PC-3 (cell line): ENCODE measurements around the gene RAB20. TPM values are rescaled to one million over a fixed set of nuclear protein-coding genes. Genes with fewer than 3 reads are reported as not detected.

Experiments
- ATAC-seq: fragments of 200-7000 bp; cut with Tn5 transposase; 2 replicates; pipeline ENCODE4 v1.9.1; 2020; ENCODE audit warnings: mild to moderate bottlenecking, moderate library complexity
- BruUV-seq: library from RNA; stranded (reverse); fragments of 400-500 nt; replicated peaks from 2 replicates; lab custom pipeline; 2021; lab: Mats Ljungman, UMichigan
- CTCF ChIA-PET: fragments of 300-600 bp; sonication (Branson Sonifier 250); formaldehyde crosslinking; loops from one replicate; lab custom pipeline; 2022; ENCODE audit warnings: antibody characterized with exemption; lab: Charles Lee
- POLR2A ChIA-PET: fragments of 300-600 bp; sonication (Branson Sonifier 250); formaldehyde crosslinking; loops from one replicate; lab custom pipeline; 2022; ENCODE audit warnings: antibody characterized with exemption; ENCODE audit not compliant: unreplicated experiment; lab: Charles Lee
- DNase-seq: peaks from one replicate; pipeline ENCODE4 v3.0.0-alpha.2; 2015
- H2AFZ ChIP-seq: fragments of 300-600 bp; sonication (generic); 2 replicates; pipeline ENCODE4 v1.6.0; 2016; ENCODE audit warnings: antibody characterized with exemption, low read length
- H3F3A ChIP-seq: fragments of 300-600 bp; sonication (generic); one replicate; pipeline ENCODE4 v1.6.0; 2017; ENCODE audit warnings: antibody characterized with exemption, low read length, control low read depth, mild to moderate bottlenecking; ENCODE audit not compliant: unreplicated experiment
- H3K27ac ChIP-seq: fragments of 300-600 bp; sonication (generic); 2 replicates; pipeline ENCODE4 v1.5.1; 2016; ENCODE audit warnings: mild to moderate bottlenecking, low read length
- H3K27me3 ChIP-seq: fragments of 300-600 bp; sonication (generic); 2 replicates; pipeline ENCODE4 v1.6.1; 2016; ENCODE audit warnings: low read length, mixed read lengths
- H3K36me3 ChIP-seq: fragments of 300-600 bp; sonication (generic); 2 replicates; pipeline ENCODE4 v1.6.1; 2016; ENCODE audit warnings: low read depth, mixed run types, low read length, mixed read lengths
- H3K4me1 ChIP-seq: fragments of 300-600 bp; sonication (generic); 2 replicates; pipeline ENCODE4 v1.5.1; 2016; ENCODE audit warnings: low read length; ENCODE audit not compliant: insufficient read depth
- H3K4me2 ChIP-seq: fragments of 300-600 bp; sonication (generic); 2 replicates; pipeline ENCODE4 v1.6.0; 2016; ENCODE audit warnings: low read length
- H3K4me3 ChIP-seq: fragments of 300-600 bp; sonication (generic); 2 replicates; pipeline ENCODE4 v1.5.1; 2016; ENCODE audit warnings: mild to moderate bottlenecking, low read length, mixed read lengths
- H3K79me2 ChIP-seq: fragments of 300-600 bp; sonication (generic); 2 replicates; pipeline ENCODE4 v1.6.1; 2017; ENCODE audit warnings: low read length, mixed read lengths
- H3K9ac ChIP-seq: fragments of 300-600 bp; sonication (generic); 2 replicates; pipeline ENCODE4 v1.6.0; 2016; ENCODE audit warnings: mild to moderate bottlenecking, low read length
- H3K9me2 ChIP-seq: fragments of 300-600 bp; sonication (generic); replicated peaks from 2 replicates; pipeline ENCODE4 v1.6.1; 2016; ENCODE audit warnings: mixed run types, low read length, mixed read lengths
- H3K9me3 ChIP-seq: fragments of 300-600 bp; sonication (generic); 2 replicates; pipeline ENCODE4 v1.6.1; 2016; ENCODE audit warnings: low read length, mixed read lengths
- H4K20me1 ChIP-seq: fragments of 300-600 bp; sonication (generic); 2 replicates; pipeline ENCODE4 v1.6.1; 2016; ENCODE audit warnings: low read length, mixed read lengths
- CTCF ChIP-seq: fragments of 300-600 bp; sonication (generic); conservative IDR thresholded peaks from 2 replicates; pipeline ENCODE4 v1.5.1; 2017; ENCODE audit warnings: antibody characterized with exemption, low read depth, mild to moderate bottlenecking, low read length
- EZH2 ChIP-seq: fragments of 300-600 bp; sonication (generic); IDR thresholded peaks from one replicate; pipeline ENCODE4 v1.6.1; 2017; ENCODE audit warnings: antibody characterized with exemption, mild to moderate bottlenecking, low read length; ENCODE audit not compliant: unreplicated experiment
- EZH2phosphoT487 ChIP-seq: fragments of 300-600 bp; sonication (generic); IDR thresholded peaks from 2 replicates; pipeline ENCODE4 v1.6.1; 2018; ENCODE audit warnings: mild to moderate bottlenecking, antibody characterized with exemption, low read length, borderline replicate concordance
- intact Hi-C: fragments of 100-400 bp; cut with micrococcal nuclease; formaldehyde crosslinking; loops from 2 replicates; pipeline ENCODE4 v1.9.0; 2023
- total RNA-seq: library from RNA; depleted of rRNA; stranded (reverse); fragments of >200 nt; gene quantifications from 2 replicates; pipeline ENCODE4 v1.2.3, GENCODE V29; 2014

Gene RAB20
- total RNA-seq, 1 experiment from 2014 or later = 22.9 TPM

- intact Hi-C loops = no loop called here
- Histone ChIP-seq H4K20me1 (no peaks in the 10 kb centered on the region), H3K4me1 (peaks cover 6% of the 10 kb centered on the region; the same call in 1 of the 2 replicates), H3K27me3 (no peaks in the 10 kb centered on the region), H3K9ac (no peak overlapping the region), H3K4me3 (no peak overlapping the region), H3F3A (no peaks in the 10 kb centered on the region), H3K79me2 (peaks cover 11% of the 10 kb centered on the region; the same call in 1 of the 2 replicates), H2AFZ (no peak overlapping the region), H3K4me2 (no peak overlapping the region), H3K9me2 (no peaks in the 10 kb centered on the region), H3K27ac (no peak overlapping the region), H3K9me3 (no peaks in the 10 kb centered on the region), H3K36me3 (no peaks in the 10 kb centered on the region)
- TF ChIP-seq EZH2phosphoT487 = no peak
- no peak for TF ChIP-seq EZH2
- TF ChIP-seq CTCF = no peak
- CTCF ChIA-PET = no interaction called here
- BruUV-seq = no TSS peak
- DNase-seq (no peak), ATAC-seq (no peak)
- POLR2A ChIA-PET = no interaction called here
Measured at GRCh38 chr13:110519506-110519905, 42.0 kb downstream of the RAB20 start.

GRCh38 chr13:110519046-110519445, 42.5 kb downstream of the RAB20 start:
- intact Hi-C loops = no loop called here
- Histone ChIP-seq H3K9me2 (no peaks in the 10 kb centered on the region), H3K9me3 (no peaks in the 10 kb centered on the region), H3K36me3 (no peaks in the 10 kb centered on the region), H3K79me2 (peaks cover 10% of the 10 kb centered on the region; the same call in 1 of the 2 replicates), H3K4me1 (peaks cover 2% of the 10 kb centered on the region; the same call in 1 of the 2 replicates), H3K4me2 (no peak overlapping the region), H3F3A (no peaks in the 10 kb centered on the region), H3K27me3 (no peaks in the 10 kb centered on the region), H3K4me3 (no peak overlapping the region), H3K27ac (no peak overlapping the region), H2AFZ (no peak overlapping the region), H4K20me1 (no peaks in the 10 kb centered on the region), H3K9ac (no peak overlapping the region)
- no peak for DNase-seq
- POLR2A ChIA-PET = no interaction called here
- CTCF ChIA-PET = no interaction called here
- BruUV-seq = no TSS peak
- ATAC-seq = no peak
- TF ChIP-seq CTCF = no peak
- no peak for TF ChIP-seq EZH2
- no peak for TF ChIP-seq EZH2phosphoT487

- Histone ChIP-seq H3K4me3 (no peak overlapping the region), H3K4me1 (no peaks in the 10 kb centered on the region), H3K27ac (no peak overlapping the region), H3F3A (no peaks in the 10 kb centered on the region), H4K20me1 (no peaks in the 10 kb centered on the region), H2AFZ (no peak overlapping the region), H3K36me3 (no peaks in the 10 kb centered on the region), H3K27me3 (no peaks in the 10 kb centered on the region), H3K4me2 (no peak overlapping the region), H3K79me2 (peaks cover 5% of the 10 kb centered on the region; the same call in 1 of the 2 replicates), H3K9ac (no peak overlapping the region), H3K9me3 (no peaks in the 10 kb centered on the region), H3K9me2 (no peaks in the 10 kb centered on the region)
- ATAC-seq (no peak), DNase-seq (no peak)
- POLR2A ChIA-PET = no interaction called here
- CTCF ChIA-PET = no interaction called here
- BruUV-seq = no TSS peak
- TF ChIP-seq EZH2 = no peak
- TF ChIP-seq CTCF = no peak
- no peak for TF ChIP-seq EZH2phosphoT487
- intact Hi-C loops = no loop called here
Measured at GRCh38 chr13:110518571-110518970, 43.0 kb downstream of the RAB20 start.
